GM18873 (cell line): ENCODE data around the gene CDKN2B.
A peak's percentile ranks its signal among the peaks of the same experiment; 100 is the strongest.
"Not testable (repeated sequence)": the region's sequence is repeated elsewhere in the genome, so short reads cannot be mapped to it uniquely, and the experiment has no call there.

Experiments
- ATAC-seq: cut with Tn5 transposase; IDR thresholded peaks from one replicate; pipeline ENCODE4 v1.9.1; 2021; ENCODE audit warnings: mild to moderate bottlenecking, moderate library complexity, moderate number of reproducible peaks; ENCODE audit not compliant: unreplicated experiment, low FRiP score

CDKN2B gene

DNA sequence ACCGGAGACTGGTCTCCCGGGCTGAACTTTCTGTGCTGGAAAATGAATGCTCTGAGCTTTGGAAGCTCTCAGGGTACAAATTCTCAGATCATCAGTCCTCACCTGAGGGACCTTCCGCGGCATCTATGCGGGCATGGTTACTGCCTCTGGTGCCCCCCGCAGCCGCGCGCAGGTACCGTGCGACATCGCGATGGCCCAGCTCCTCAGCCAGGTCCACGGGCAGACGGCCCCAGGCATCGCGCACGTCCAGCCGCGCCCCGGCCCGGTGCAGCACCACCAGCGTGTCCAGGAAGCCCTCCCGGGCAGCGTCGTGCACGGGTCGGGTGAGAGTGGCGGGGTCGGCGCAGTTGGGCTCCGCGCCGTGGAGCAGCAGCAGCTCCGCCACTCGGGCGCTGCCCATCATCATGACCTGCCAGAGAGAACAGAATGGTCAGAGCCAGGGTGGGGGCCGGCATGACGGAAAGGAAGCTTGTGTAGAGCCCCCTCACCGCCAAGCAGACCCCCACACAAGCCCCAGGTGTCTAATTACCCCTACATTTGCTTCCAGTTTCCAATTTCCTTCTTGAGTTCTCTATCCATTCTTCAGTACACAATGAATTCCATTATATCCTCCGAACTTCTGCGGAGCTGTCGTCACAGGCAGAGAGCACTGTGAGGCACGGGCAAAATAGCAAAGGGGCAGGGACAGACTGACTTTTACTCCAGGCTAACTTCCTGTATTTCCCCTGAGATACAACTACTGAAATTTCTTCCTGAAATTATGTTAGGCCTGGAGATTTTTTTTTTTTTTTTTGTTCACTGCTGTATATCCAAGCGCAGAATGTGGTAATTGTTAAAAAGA, 38.1 kb downstream of the CDKN2B start:
- no peak for ATAC-seq

DNA sequence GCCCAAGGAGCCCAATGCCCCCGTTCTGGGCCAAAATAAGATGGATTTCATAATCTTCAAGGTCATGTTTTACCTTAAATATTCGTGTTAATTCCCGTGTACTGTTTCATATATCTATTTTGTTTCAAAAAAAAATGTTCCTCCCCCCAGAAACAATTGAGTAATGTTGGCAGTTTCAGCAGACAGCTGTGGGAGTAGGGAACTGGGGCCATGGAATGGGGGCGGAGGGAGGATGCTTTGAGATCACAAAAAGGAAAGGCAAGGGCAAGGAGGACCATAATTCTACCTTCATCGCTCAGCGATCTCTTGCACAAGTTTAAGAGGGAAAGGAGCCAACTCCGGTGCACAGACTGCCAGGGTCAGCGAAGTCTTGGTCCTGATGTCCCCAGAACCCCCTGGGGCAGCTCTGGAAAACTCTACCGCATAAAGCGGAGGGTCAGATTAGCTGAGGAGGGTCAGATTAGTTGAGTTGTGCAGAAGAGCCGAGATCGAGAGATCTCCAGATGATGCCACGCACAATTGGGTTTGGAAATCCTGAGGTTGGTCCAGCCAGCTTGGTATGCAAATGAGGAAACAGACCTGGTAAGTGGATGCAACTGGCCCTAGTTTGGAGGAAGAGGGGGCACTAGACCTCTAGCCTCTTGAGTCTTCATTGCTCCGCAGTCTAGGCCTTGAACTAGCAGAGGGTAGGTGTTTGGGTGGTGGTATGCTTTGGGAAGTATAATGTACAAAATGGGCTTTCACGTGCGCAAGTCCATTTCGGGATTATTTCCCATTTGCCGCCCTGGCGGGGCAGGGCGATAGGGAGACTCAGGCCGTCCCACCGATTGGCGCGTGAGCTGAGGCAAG, 38.9 kb downstream of the CDKN2B start:
- ATAC-seq = no peak

DNA sequence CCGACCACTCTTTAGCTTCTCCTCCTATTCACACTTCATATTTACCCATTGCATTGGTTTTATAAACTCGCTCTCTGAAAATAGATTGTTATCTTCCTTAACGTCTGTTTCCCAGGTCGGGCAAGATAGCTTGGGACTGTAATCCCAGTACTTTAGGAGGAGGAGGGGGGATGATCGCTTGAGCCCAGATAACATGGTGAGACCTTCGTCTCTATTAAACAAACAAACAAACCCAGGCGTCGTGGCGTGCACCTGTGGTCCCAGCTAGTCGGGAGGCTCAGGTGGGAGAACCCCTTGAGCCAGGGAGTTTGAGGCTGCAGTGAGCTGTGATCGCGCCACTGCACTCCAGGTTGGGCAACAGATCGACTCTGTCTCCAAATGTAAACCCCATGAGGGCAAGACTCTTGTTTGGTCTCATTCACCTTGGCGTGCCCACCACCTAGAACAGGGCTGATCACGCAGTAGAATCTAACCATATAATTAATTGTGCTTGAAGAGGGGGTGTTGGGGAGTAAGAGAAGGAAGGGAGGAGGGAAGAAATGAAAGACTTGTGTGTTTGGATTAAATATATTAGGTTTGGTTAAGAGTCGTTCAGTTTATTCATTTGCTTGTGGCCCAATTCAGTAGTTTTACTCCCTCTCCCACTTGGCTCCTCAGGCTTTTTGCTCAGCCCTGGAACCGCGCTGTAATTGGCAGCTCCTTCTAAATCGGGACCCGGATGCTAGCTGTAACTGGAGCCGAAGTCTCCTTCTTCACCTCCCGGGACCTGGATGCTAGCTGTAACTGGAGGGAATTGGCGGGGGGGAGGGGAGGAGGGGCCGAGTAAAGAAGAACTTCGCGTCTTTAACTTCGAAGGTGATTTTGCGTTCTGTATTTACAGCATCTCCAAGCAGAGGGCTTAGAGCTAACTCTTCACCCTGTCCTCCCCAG, 39.8 kb downstream of the CDKN2B start:
- no peak for ATAC-seq

DNA sequence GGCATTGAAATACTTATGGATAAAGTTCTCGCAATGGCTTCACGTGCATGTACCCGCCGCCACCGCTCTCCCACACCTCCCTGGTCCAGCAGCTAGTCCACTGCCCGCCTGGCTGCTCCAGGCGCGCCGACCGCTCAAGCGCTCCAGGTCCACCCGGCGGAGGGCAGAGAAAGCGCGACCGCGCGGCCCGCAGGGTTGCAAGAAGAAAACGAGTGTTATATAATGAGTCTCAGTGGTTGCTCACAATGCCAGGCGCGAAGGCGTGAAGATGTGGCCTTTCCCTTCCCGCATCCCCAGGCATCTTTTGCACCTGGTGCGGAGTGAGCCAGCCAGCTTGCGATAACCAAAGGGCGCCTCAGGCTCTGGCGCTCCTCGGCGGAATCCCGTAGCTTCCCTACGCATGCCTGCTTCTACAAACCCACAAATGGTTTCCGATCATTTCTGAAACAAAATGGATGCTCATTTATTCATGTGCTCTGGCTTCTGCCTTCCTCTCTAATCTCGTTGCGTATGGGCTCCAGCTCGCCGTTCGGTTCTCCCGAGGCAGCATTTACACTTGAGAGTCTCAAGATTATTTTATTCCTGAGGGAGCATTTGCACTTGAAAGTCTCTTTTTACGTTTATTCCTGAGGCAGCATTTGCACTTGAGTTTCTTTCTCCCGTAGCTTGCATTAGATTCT, 40.6 kb downstream of the CDKN2B start:
- ATAC-seq = no peak

DNA sequence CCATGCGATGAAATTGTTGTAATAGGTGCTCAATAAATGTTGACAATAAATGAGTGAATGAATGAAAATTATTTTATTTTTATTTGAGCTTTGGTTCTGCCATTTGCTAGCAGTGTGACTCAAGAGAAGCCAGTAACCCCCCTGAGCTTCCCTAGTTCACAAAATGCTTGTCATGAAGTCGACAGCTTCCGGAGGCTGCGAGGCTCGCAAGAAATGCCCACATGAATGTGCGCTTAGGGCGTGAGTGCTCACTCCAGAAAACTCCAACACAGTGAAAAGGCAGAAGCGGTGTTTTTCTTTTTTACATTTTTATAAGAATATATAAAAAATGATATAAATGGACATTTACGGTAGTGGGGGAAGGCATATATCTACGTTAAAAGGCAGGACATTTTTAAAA, 41.4 kb downstream of the CDKN2B start:
- no peak for ATAC-seq

DNA sequence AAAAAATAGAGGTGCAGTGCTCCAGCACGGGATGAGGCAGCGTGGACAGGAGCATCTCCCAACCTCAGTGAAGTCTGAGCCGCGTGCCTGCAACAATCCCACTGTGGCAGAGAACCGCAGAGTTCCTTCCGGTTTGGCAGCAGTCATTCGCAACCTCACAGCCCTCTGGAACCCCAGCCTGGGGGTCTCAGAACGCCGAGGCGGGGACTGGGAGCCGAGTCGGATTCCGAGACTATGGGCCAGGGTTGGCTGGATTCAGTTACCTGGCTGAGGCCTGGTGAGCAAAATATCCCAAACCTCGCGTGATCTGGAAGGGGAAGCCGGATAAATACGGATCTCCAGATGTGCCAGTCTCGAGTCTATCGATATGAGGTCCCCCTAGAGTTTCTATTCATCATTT, 41.9 kb downstream of the CDKN2B start:
- ATAC-seq = no peak

DNA sequence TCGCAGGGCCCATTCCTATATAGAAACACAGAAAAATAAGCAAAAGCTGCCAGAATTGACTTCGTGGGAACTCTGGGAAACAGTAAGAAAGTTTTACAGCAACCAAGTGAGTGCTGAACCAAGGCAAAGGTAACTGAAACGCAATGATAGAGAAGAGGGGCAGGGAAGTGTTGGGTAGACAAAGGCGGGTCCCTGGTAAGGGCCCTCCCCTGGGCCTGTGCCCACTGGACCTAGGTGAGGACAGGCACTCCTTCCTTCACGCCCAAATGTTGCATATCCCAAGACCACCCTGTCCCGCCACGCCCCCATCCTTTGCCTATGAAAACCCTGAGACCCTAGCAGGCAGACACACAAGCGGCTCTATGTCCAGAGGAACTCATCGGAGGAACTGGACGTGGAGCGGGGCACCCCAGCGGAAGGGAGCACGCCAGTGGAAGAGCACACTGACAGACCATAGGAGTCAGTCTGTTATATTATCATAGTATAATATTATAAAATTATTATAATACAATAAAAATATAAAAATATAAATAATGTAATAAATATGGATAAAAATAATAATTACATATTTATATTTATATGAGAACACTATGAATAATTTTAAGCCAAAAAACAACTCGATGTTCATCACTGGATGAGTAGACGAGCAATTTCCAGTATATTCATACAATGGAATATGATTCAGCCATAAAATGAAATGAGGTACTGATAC, 42.8 kb downstream of the CDKN2B start:
- ATAC-seq = no peak

DNA sequence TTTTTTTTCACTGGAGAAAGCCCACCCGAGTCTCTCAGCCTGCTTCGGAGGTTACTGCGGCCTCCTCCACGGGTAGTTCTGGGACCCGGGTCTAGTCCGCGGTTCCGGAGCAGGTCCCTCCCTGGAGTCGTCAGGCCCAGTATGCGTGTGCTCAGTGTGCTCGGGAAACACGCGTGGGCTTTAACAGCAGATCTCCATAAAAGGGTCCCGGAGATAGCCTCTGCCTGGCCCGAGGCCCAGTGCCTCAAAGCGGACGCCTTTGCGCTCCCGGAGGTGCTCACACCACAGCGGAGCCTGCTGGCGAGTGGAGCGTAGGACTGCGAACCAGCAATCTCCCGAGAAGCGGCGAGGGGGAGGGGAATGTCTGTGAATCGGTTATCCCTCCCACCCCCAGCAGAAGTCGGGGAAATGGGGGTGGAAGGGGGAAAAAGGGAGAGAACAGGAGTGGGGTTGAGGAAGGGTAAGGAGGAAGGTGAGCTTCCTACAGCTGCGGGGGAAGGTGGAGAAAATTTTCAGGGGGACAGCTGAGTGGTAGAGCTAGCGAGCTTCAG, 43.6 kb downstream of the CDKN2B start:
- peak; percentile 77 for ATAC-seq

DNA sequence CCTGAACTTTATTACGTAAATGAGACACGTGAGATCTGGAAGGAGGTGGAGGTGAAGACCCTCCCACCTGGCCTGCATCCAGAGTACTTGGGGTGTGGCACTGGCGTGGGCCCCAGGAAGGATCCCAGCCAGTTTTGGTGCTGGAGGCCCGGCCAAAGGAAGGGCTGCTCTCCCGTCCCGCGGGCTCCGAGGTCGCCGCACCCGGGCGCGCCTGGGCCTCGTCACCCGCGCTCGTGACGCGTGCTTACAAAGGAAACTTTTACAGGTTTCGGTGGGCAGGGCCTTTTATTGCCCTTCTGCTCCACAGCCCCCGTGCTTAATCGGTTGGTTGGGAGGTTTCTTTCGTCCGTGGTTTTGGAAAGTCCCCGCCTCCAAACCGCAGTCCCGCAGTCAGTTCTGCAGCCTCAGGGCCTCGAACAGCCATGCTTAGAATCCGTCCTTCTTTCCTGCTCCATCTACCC, 44.1 kb downstream of the CDKN2B start:
- peak; percentile 68 for ATAC-seq

DNA sequence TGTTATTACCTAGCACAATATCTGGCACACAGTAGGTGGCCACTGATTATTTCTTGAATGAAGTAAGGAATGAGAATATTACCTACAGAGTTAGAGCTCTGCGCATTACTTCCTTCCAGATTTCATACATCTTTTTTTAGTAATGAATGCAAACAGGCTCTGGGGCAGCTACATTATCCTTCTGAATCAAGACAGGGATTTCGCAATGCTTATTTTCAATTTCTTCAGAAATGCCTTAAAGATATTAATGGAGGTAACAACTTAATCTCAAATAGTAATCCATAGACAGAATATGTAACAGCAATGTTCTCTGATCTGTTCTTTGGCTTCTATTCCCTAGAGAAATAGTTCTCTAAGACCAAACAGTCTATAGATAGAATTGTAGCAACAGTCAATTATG, 47.5 kb downstream of the CDKN2B start:
- ATAC-seq = no peak

DNA sequence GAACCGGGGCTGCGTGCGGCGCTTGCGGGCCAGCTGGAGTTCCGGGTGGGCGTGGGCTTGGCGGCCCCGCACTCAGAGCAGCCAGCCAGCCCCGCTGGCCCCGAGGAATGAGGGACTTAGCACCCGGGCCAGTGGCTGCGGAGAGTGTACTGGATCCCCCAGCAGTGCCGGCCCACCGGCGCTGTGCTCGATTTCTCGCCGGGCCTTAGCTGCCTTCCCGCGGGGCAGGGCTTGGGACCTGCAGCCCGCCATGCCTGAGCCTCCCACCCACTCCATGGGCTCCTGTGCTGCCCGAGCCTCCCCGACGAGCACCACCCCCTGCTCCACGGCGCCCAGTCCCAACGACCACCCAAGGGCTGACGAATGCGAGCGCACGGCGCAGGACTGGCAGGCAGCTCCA, 49.8 kb downstream of the CDKN2B start:
- not testable (repeated sequence) for ATAC-seq

DNA sequence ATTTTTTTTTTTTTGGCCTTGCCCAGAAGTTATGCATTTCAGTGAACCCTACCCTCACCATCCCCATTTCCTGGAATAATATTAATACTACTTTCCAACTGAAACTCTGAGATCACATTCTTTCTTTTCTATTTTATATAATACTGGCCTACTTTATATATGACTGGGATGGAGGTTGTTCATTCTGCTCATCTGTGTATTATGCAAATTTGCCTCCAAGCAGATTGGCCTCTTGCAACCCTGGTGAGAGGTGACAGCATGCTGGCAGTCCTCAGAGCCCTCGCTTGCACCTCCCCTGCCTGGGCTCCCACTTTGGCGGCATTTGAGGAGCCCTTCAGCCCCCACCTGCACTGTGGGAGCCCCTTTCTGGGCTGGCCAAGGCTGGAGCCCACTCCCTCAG, 50.3 kb downstream of the CDKN2B start:
- no peak for ATAC-seq
